IPS DF 6.9 (cell line): ENCODE measurements around the gene EP300.

Source experiments
- DNase-seq: peaks from one replicate; pipeline ENCODE4 v3.0.0-alpha.2; 2013; ENCODE audit warnings: low read depth, low spot score
- H3K27ac ChIP-seq: one replicate; pipeline ENCODE4 v1.5.1; 2013; ENCODE audit warnings: low read length, control low read depth
- H3K27me3 ChIP-seq: 2 replicates; pipeline ENCODE4 v1.6.1; 2013; ENCODE audit warnings: mild to moderate bottlenecking, low read length; ENCODE audit not compliant: control insufficient read depth, insufficient read depth
- H3K36me3 ChIP-seq: 2 replicates; pipeline ENCODE4 v1.6.1; 2013; ENCODE audit warnings: low read length; ENCODE audit not compliant: control insufficient read depth, insufficient read depth
- H3K4me1 ChIP-seq: 2 replicates; pipeline ENCODE4 v1.6.1; 2013; ENCODE audit warnings: low read length; ENCODE audit not compliant: control insufficient read depth, insufficient read depth
- H3K4me3 ChIP-seq: 2 replicates; pipeline ENCODE4 v1.5.1; 2013; ENCODE audit warnings: mild to moderate bottlenecking, low read length
- H3K9me3 ChIP-seq: 2 replicates; pipeline ENCODE4 v1.6.1; 2013; ENCODE audit warnings: low read length, inconsistent platforms; ENCODE audit not compliant: control insufficient read depth, insufficient read depth
- WGBS: extraction: QIAGEN DNeasy Blood & Tissue Kit; methylation state at CpG from one replicate; pipeline ENCODE4 v1.1.7; 2013; ENCODE audit warnings: mixed read lengths, missing lambda C conversion rate; ENCODE audit not compliant: insufficient read length, insufficient coverage; 5-methylcytosine and 5-hydroxymethylcytosine counted together

EP300 gene

DNA sequence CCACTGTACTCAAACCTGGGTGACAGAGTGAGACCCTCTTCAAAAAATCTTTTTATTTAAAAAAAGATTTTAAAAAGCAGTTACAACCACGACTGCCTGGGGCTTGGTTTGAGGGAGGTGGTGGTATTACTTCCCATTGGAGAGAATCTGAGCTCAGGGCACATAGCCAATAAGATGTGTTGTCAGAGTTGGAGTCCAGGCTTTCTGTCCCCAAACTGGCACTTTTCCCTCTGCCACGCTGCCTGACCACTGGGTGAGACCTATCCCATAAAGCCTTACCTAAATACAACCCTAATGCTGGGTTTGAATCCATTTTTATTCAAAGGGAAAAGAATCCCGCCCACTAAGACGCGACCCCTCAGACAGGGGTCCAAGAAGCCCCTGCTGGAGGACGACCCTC lies 136.8 kb downstream of the EP300 start:
- Histone ChIP-seq H3K4me3 (no peak overlapping the region), H3K4me1 (no peaks in the 10 kb centered on the region), H3K27ac (no peak overlapping the region), H3K9me3 (no peaks in the 10 kb centered on the region), H3K27me3 (no peaks in the 10 kb centered on the region), H3K36me3 (peaks cover 20% of the 10 kb centered on the region)
- DNase-seq, result no peak
- WGBS, result no CpG with 5 or more reads among the region's 6 CpGs
